ENCODE data around the gene NSRP1.

DNA sequence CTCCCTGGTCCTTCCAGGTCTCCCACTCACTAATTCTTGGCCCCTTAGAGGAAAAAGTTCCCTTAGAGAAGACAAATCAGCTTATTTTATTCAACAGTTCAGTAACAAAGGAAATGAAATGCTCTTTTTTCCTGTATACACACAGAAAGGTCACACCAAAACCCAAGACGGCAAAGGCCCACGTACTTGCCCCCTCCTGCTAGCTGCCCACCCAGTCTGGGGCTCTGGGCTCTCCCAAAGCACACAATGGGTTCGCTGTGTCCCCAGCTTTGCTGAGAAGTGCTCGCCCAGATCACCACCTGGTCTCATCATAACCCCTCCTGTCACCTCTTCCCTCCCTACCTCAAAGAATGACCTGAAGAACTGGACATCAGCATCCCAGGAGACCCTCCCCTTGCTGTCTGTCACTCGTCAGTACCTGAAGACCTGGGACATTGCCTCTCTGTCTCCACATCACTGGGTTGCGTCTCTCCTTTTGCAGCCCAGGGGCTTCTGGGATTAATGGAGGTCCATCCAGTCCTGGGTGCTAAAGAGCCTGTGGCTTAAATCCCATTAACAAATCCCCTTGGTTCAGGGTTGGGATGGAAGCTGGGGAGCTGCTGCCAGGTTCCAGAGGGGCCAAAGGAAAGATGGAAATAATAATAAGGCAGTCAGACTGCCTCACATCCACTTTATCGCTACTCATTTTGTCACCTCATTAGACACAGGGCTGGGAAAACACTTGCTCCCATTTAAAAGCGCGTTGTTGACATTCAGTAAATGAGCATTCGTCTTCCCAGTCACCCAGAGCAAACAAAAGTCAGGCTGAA, 115.6 kb downstream of the NSRP1 start:
- TF ChIP-seq, protein P1, sequence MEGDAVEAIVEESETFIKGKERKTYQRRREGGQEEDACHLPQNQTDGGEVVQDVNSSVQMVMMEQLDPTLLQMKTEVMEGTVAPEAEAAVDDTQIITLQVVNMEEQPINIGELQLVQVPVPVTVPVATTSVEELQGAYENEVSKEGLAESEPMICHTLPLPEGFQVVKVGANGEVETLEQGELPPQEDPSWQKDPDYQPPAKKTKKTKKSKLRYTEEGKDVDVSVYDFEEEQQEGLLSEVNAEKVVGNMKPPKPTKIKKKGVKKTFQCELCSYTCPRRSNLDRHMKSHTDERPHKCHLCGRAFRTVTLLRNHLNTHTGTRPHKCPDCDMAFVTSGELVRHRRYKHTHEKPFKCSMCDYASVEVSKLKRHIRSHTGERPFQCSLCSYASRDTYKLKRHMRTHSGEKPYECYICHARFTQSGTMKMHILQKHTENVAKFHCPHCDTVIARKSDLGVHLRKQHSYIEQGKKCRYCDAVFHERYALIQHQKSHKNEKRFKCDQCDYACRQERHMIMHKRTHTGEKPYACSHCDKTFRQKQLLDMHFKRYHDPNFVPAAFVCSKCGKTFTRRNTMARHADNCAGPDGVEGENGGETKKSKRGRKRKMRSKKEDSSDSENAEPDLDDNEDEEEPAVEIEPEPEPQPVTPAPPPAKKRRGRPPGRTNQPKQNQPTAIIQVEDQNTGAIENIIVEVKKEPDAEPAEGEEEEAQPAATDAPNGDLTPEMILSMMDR (IDR thresholded peaks at IDR 0.05), result no peak
- no peak for TF ChIP-seq POLR2A (IDR thresholded peaks at IDR 0.05)
